Measurements from ENCODE around the gene PPA1.

DNA sequence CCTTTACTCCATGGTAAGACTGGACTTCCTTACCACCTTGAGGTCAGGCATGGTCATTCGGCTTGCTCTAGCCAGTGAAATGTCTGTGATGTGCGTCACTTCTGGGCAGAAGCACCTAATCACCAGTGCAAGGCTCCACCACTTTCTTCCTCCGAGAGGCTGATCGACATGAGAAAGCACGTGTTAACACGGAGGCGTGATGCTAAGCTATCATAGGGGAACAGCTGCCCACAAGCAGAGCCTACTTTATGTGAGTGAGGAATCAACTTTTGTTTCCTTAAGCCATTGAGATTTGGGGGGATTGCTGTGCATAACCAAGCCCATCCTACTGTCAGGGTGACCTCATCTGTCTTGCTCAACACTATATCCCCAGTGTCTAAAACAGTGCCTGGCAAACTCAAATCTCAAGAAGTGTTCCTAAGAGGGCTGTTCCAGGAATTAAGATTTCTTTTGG is 39.8 kb downstream of the PPA1 start:
- TF ChIP-seq, protein P1, sequence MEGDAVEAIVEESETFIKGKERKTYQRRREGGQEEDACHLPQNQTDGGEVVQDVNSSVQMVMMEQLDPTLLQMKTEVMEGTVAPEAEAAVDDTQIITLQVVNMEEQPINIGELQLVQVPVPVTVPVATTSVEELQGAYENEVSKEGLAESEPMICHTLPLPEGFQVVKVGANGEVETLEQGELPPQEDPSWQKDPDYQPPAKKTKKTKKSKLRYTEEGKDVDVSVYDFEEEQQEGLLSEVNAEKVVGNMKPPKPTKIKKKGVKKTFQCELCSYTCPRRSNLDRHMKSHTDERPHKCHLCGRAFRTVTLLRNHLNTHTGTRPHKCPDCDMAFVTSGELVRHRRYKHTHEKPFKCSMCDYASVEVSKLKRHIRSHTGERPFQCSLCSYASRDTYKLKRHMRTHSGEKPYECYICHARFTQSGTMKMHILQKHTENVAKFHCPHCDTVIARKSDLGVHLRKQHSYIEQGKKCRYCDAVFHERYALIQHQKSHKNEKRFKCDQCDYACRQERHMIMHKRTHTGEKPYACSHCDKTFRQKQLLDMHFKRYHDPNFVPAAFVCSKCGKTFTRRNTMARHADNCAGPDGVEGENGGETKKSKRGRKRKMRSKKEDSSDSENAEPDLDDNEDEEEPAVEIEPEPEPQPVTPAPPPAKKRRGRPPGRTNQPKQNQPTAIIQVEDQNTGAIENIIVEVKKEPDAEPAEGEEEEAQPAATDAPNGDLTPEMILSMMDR (IDR thresholded peaks at IDR 0.05; ENCODE audit: insufficient read depth, low read length, poor library complexity, severe bottlenecking): no peak
- no peak for TF ChIP-seq EZH2phosphoT487 (conservative IDR thresholded peaks at IDR 0.05; ENCODE audit: low read length)
